Suprapubic skin (tissue), 4 donors: Measurements from ENCODE around the gene DAND5.

Experiments used
- EP300 ChIP-seq: sonication (generic); formaldehyde crosslinking; IDR thresholded peaks from one replicate; pipeline ENCODE4 v1.6.1; 2017; ENCODE audit warnings: antibody characterized with exemption
- POLR2A ChIP-seq, 2 donors: fragments of 450-650 bp; IDR thresholded peaks; one replicate each; pipeline ENCODE4 v1.6.1; 2017; ENCODE audit warnings: antibody characterized with exemption in 2 of 2, mild to moderate bottlenecking in 2 of 2, moderate library complexity in 2 of 2
- POLR2AphosphoS5 ChIP-seq, 3 donors: sonication (generic); formaldehyde crosslinking; IDR thresholded peaks; one replicate each; pipeline ENCODE4 v1.6.1; 2017; ENCODE audit warnings: antibody characterized with exemption in 3 of 3
- TF ChIP-seq, protein P1 (sequence below), 2 donors: fragments of 200-600 bp in 1 of 2; fragments of 450-650 bp in 1 of 2; sonication (generic) in 1 of 2; IDR thresholded peaks; one replicate each; pipeline ENCODE4 v1.5.1; 2016 to 2019; ENCODE audit warnings: antibody characterized with exemption in 2 of 2, mild to moderate bottlenecking in 1 of 2, moderate library complexity in 1 of 2

DNA sequence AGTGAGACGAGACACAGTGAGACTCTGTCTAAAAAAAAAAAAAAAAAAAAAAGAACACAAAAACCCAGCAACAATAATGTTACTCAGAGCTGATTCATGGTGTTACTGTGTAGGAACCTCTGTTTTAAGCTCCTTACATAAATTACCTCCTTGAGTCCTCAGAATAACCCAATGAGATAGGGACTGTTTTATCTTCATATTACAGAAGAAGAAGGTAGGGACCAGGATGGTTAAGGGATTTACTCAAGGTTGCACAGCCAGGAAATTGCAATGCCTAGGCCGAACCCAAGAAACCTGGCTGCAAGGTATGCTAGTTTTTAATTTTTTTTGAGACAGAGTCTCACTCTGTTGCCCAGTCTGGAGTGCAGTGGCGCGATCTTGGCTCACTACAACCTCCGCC, 1.5 kb upstream of the DAND5 start:
- TF ChIP-seq POLR2AphosphoS5 (IDR thresholded peaks at IDR 0.05) (no peak), POLR2A (IDR thresholded peaks at IDR 0.05) (no peak), EP300 (no peak)
- TF ChIP-seq, protein P1, sequence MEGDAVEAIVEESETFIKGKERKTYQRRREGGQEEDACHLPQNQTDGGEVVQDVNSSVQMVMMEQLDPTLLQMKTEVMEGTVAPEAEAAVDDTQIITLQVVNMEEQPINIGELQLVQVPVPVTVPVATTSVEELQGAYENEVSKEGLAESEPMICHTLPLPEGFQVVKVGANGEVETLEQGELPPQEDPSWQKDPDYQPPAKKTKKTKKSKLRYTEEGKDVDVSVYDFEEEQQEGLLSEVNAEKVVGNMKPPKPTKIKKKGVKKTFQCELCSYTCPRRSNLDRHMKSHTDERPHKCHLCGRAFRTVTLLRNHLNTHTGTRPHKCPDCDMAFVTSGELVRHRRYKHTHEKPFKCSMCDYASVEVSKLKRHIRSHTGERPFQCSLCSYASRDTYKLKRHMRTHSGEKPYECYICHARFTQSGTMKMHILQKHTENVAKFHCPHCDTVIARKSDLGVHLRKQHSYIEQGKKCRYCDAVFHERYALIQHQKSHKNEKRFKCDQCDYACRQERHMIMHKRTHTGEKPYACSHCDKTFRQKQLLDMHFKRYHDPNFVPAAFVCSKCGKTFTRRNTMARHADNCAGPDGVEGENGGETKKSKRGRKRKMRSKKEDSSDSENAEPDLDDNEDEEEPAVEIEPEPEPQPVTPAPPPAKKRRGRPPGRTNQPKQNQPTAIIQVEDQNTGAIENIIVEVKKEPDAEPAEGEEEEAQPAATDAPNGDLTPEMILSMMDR (IDR thresholded peaks at IDR 0.05): no peak
